ENCODE results near the gene EDDM3A.

Gene EDDM3A

GRCh38 chr14:20790464-20791116, 44.9 kb downstream of the EDDM3A start:
- DNase-seq: no peak

- DNase-seq: no peak
These were observed 45.5 kb downstream of the EDDM3A start for GRCh38 chr14:20791187-20791586.

GRCh38 chr14:20791597-20791996, 45.9 kb downstream of the EDDM3A start:
- no peak for DNase-seq

GRCh38 chr14:20792556-20792955, 46.9 kb downstream of the EDDM3A start:
- no peak for DNase-seq

- DNase-seq: no peak
These were observed 49.1 kb downstream of the EDDM3A start for GRCh38 chr14:20794644-20795369.

- DNase-seq: no peak
These were observed 51.5 kb downstream of the EDDM3A start for GRCh38 chr14:20797164-20797563.
